Measurements from ENCODE around the gene AHCTF1.
"Not testable (repeated sequence)": the region's sequence is repeated elsewhere in the genome, so short reads cannot be mapped to it uniquely, and the experiment has no call there.

Gene AHCTF1

GRCh38 chr1:246843876-246844275 is 87.9 kb downstream of the AHCTF1 start:
- Histone ChIP-seq H3K27me3 (ENCODE audit: insufficient read depth, low read length, poor library complexity) (no peaks in the 10 kb centered on the region), H3K9me3 (ENCODE audit: insufficient read depth, low read length, severe bottlenecking) (no peaks in the 10 kb centered on the region), H3K4me1 (ENCODE audit: insufficient read depth, low read length) (no peaks in the 10 kb centered on the region), H3K36me3 (ENCODE audit: insufficient read depth, low read length) (peaks cover 68% of the 10 kb centered on the region), H3K9ac (ENCODE audit: low read depth, low read length) (no peak overlapping the region), H3K4me3 (ENCODE audit: low read depth in 1 of 2, low read length in 2 of 2) (no peak overlapping the region), H3K79me2 (ENCODE audit: insufficient read depth, low read length) (no peaks in the 10 kb centered on the region), H4K20me1 (ENCODE audit: insufficient read depth, low read length) (no peaks in the 10 kb centered on the region; the same call in 1 of the 2 replicates), H2AFZ (ENCODE audit: low read depth, low read length) (no peak overlapping the region), H3K4me2 (ENCODE audit: insufficient read depth, low read length) (no peak overlapping the region), H3K27ac (ENCODE audit: low read length) (no peak overlapping the region)
- no peak for TF ChIP-seq CTCF (IDR thresholded peaks at IDR 0.05; ENCODE audit: borderline replicate concordance, extremely low read depth, low read length, poor library complexity, severe bottlenecking)
- DNase-seq (no peak), ATAC-seq (ENCODE audit: insufficient read depth, low read depth) (no peak)

- ATAC-seq (ENCODE audit: insufficient read depth, low read depth); DNase-seq; H3K27me3 ChIP-seq (ENCODE audit: insufficient read depth, low read length, poor library complexity); H3K4me3 ChIP-seq (ENCODE audit: low read depth in 1 of 2, low read length in 2 of 2); H3K4me1 ChIP-seq (ENCODE audit: insufficient read depth, low read length); H3K27ac ChIP-seq (ENCODE audit: low read length); H3K9me3 ChIP-seq (ENCODE audit: insufficient read depth, low read length, severe bottlenecking); H3K4me2 ChIP-seq (ENCODE audit: insufficient read depth, low read length); H4K20me1 ChIP-seq (ENCODE audit: insufficient read depth, low read length); H3K79me2 ChIP-seq (ENCODE audit: insufficient read depth, low read length); H2AFZ ChIP-seq (ENCODE audit: low read depth, low read length); H3K9ac ChIP-seq (ENCODE audit: low read depth, low read length): not testable (repeated sequence)
- H3K36me3 ChIP-seq (ENCODE audit: insufficient read depth, low read length): peaks cover 42% of the 10 kb centered on the region
Observed at GRCh38 chr1:246840761-246841160, 91.0 kb downstream of the AHCTF1 start.

- Histone ChIP-seq H3K4me2 (ENCODE audit: insufficient read depth, low read length) (no peak overlapping the region), H3K27me3 (ENCODE audit: insufficient read depth, low read length, poor library complexity) (no peaks in the 10 kb centered on the region), H3K9ac (ENCODE audit: low read depth, low read length) (no peak overlapping the region), H3K4me1 (ENCODE audit: insufficient read depth, low read length) (no peaks in the 10 kb centered on the region), H3K4me3 (ENCODE audit: low read depth in 1 of 2, low read length in 2 of 2) (no peak overlapping the region), H4K20me1 (ENCODE audit: insufficient read depth, low read length) (no peaks in the 10 kb centered on the region), H3K27ac (ENCODE audit: low read length) (no peak overlapping the region), H2AFZ (ENCODE audit: low read depth, low read length) (no peak overlapping the region), H3K9me3 (ENCODE audit: insufficient read depth, low read length, severe bottlenecking) (no peaks in the 10 kb centered on the region), H3K79me2 (ENCODE audit: insufficient read depth, low read length) (no peaks in the 10 kb centered on the region), H3K36me3 (ENCODE audit: insufficient read depth, low read length) (peaks cover 24% of the 10 kb centered on the region)
- no peak for TF ChIP-seq CTCF (IDR thresholded peaks at IDR 0.05; ENCODE audit: borderline replicate concordance, extremely low read depth, low read length, poor library complexity, severe bottlenecking)
- no peak for TF ChIP-seq EZH2 (IDR thresholded peaks at IDR 0.05; ENCODE audit: borderline replicate concordance, low read depth, low read length, severe bottlenecking)
- no peak for ATAC-seq (ENCODE audit: insufficient read depth, low read depth)
- DNase-seq: no peak
Observed at GRCh38 chr1:246838118-246838456, 93.7 kb downstream of the AHCTF1 start.

GRCh38 chr1:246837418-246838117 is 94.2 kb downstream of the AHCTF1 start:
- Histone ChIP-seq H3K36me3 (ENCODE audit: insufficient read depth, low read length) (peaks cover 19% of the 10 kb centered on the region), H2AFZ (ENCODE audit: low read depth, low read length) (no peak overlapping the region), H3K9ac (ENCODE audit: low read depth, low read length) (no peak overlapping the region), H3K27me3 (ENCODE audit: insufficient read depth, low read length, poor library complexity) (no peaks in the 10 kb centered on the region), H3K9me3 (ENCODE audit: insufficient read depth, low read length, severe bottlenecking) (no peaks in the 10 kb centered on the region), H3K27ac (ENCODE audit: low read length) (no peak overlapping the region), H4K20me1 (ENCODE audit: insufficient read depth, low read length) (no peaks in the 10 kb centered on the region), H3K4me3 (ENCODE audit: low read depth in 1 of 2, low read length in 2 of 2) (no peak overlapping the region), H3K79me2 (ENCODE audit: insufficient read depth, low read length) (no peaks in the 10 kb centered on the region), H3K4me2 (ENCODE audit: insufficient read depth, low read length) (no peak overlapping the region), H3K4me1 (ENCODE audit: insufficient read depth, low read length) (no peaks in the 10 kb centered on the region)
- TF ChIP-seq CTCF (IDR thresholded peaks at IDR 0.05; ENCODE audit: borderline replicate concordance, extremely low read depth, low read length, poor library complexity, severe bottlenecking) (no peak), EZH2 (IDR thresholded peaks at IDR 0.05; ENCODE audit: borderline replicate concordance, low read depth, low read length, severe bottlenecking) (no peak)
- DNase-seq (no peak), ATAC-seq (ENCODE audit: insufficient read depth, low read depth) (peak; percentile 67)
